ENCODE data around the gene HAPLN3. TPM values are rescaled to one million over a fixed set of nuclear protein-coding genes. Genes with fewer than 3 reads are reported as not detected.

HAPLN3 gene
- total and polyA plus RNA-seq, 4 experiments from 2014 or later: 40.7 to 126 (median 84.6) TPM

- intact Hi-C loops (cut with micrococcal nuclease): loop anchor here (2.0 kb wide), 1 partner anchor 17 kb away; the partner anchor contains the start of gene HAPLN3
- no peak for DNase-seq
- Histone ChIP-seq H3K4me1 (ENCODE audit: insufficient read depth, low read length) (peaks cover 13% of the 10 kb centered on the region), H3K27me3 (ENCODE audit: insufficient read depth, low read length) (no peaks in the 10 kb centered on the region), H3K27ac (ENCODE audit: low read depth, low read length) (no peak overlapping the region), H3K9me3 (ENCODE audit: control insufficient read depth in 1 of 2, low read length in 2 of 2) (no peaks in the 10 kb centered on the region), H3K4me3 (ENCODE audit: low read length in 2 of 2) (no peak overlapping the region), H3K36me3 (ENCODE audit: insufficient read depth, low read length) (peaks cover 8% of the 10 kb centered on the region)
- Mint-ChIP-seq H3K9me3 (no peaks in the 10 kb centered on the region), H3K4me3 (peak overlapping the region in 7 of 8 donors; percentile 76 to 98 (median 95)), H3K4me1 (peaks cover 14 to 45% (median 23%) of the 10 kb centered on the region in 4 donors), H3K27ac (peak overlapping the region in 5 of 7 donors; percentile 25 to 88 (median 68)), H3K27me3 (peaks cover 2 to 3% of the 10 kb centered on the region in 2 donors), H3K36me3 (peaks cover 4 to 7% of the 10 kb centered on the region in 2 donors)
- POLR2A ChIA-PET (ENCODE audit: partially characterized antibody): interaction anchor here (1.0 kb wide), 1 partner anchor 17 kb away, joined by 6 read pairs; the partner anchor contains the start of gene HAPLN3
- CTCF ChIA-PET (ENCODE audit: partially characterized antibody): interaction anchor here (1.0 to 1.2 kb wide), 2 partner anchors 12 to 17 kb away, joined by 3 to 4 read pairs; no protein-coding TSS in a partner anchor
These were observed 16.4 kb upstream of the HAPLN3 start for GRCh38 chr15:88911766-88912118.

GRCh38 chr15:88909956-88910831, 14.8 kb upstream of the HAPLN3 start:
- ChIA-PET CTCF (ENCODE audit: partially characterized antibody) (interaction anchor here (1.8 kb wide), 1 partner anchor 108 kb away, joined by 5 read pairs; no protein-coding TSS in a partner anchor), POLR2A (ENCODE audit: partially characterized antibody) (no interaction called here)
- peaks cover 4 to 7% of the 10 kb centered on the region in 2 donors for H3K36me3 Mint-ChIP-seq
- no peak for DNase-seq
- H3K4me1 ChIP-seq (ENCODE audit: insufficient read depth, low read length): peaks cover 20% of the 10 kb centered on the region
- H3K4me1 Mint-ChIP-seq: peaks cover 15 to 51% (median 28%) of the 10 kb centered on the region in 4 donors
- no peaks in the 10 kb centered on the region for H3K9me3 Mint-ChIP-seq
- peak overlapping the region in 7 of 8 donors; percentile 24 to 63 (median 30) for H3K4me3 Mint-ChIP-seq
- no peak overlapping the region for H3K27ac ChIP-seq (ENCODE audit: low read depth, low read length)
- intact Hi-C loops (cut with micrococcal nuclease): no loop called here
- no peaks in the 10 kb centered on the region for H3K9me3 ChIP-seq (ENCODE audit: control insufficient read depth in 1 of 2, low read length in 2 of 2)
- no peak overlapping the region for H3K4me3 ChIP-seq (ENCODE audit: low read length in 2 of 2)
- H3K27me3 ChIP-seq (ENCODE audit: insufficient read depth, low read length): no peaks in the 10 kb centered on the region
- no peaks in the 10 kb centered on the region for H3K27me3 Mint-ChIP-seq
- H3K27ac Mint-ChIP-seq: peak overlapping the region in 5 of 7 donors; percentile 18 to 76 (median 60)
- H3K36me3 ChIP-seq (ENCODE audit: insufficient read depth, low read length): peaks cover 8% of the 10 kb centered on the region

GRCh38 chr15:88908697-88909621, 13.6 kb upstream of the HAPLN3 start:
- Mint-ChIP-seq H3K27ac (peak overlapping the region in 4 of 7 donors; percentile 4 to 73 (median 46)), H3K27me3 (no peaks in the 10 kb centered on the region), H3K9me3 (no peaks in the 10 kb centered on the region), H3K4me1 (peaks cover 27 to 63% (median 40%) of the 10 kb centered on the region in 4 donors), H3K4me3 (no peak overlapping the region), H3K36me3 (peaks cover 7 to 8% of the 10 kb centered on the region in 2 donors)
- H3K27me3 ChIP-seq (ENCODE audit: insufficient read depth, low read length): no peaks in the 10 kb centered on the region
- CTCF ChIA-PET (ENCODE audit: partially characterized antibody): interaction anchor here (1.1 to 7.1 kb wide), 3 partner anchors 15 to 110 kb away, joined by 4 to 171 read pairs (median 6); partner anchors contain the start of gene HAPLN3
- intact Hi-C loops (cut with micrococcal nuclease): no loop called here
- no peak for DNase-seq
- no peak overlapping the region for H3K27ac ChIP-seq (ENCODE audit: low read depth, low read length)
- H3K9me3 ChIP-seq (ENCODE audit: control insufficient read depth in 1 of 2, low read length in 2 of 2): no peaks in the 10 kb centered on the region
- POLR2A ChIA-PET (ENCODE audit: partially characterized antibody): interaction anchor here (1.1 kb wide), 1 partner anchor 181 kb away, joined by 4 read pairs; no protein-coding TSS in a partner anchor
- H3K4me1 ChIP-seq (ENCODE audit: insufficient read depth, low read length): peaks cover 32% of the 10 kb centered on the region
- H3K4me3 ChIP-seq (ENCODE audit: low read length in 2 of 2): no peak overlapping the region
- peaks cover 8% of the 10 kb centered on the region for H3K36me3 ChIP-seq (ENCODE audit: insufficient read depth, low read length)

- no peaks in the 10 kb centered on the region for H3K27me3 ChIP-seq (ENCODE audit: insufficient read depth, low read length)
- peak overlapping the region in 6 of 7 donors; percentile 53 to 94 (median 86) for H3K27ac Mint-ChIP-seq
These were observed 12.8 kb upstream of the HAPLN3 start for GRCh38 chr15:88908123-88908522.

GRCh38 chr15:88907111-88907510, 11.8 kb upstream of the HAPLN3 start:
- ChIA-PET CTCF (ENCODE audit: partially characterized antibody) (interaction anchor here (5.9 to 7.1 kb wide), 2 partner anchors 13 to 113 kb away, joined by 106 to 171 read pairs; partner anchors contain the start of gene HAPLN3), POLR2A (ENCODE audit: partially characterized antibody) (no interaction called here)
- DNase-seq: no peak
- Mint-ChIP-seq H3K27ac (peak overlapping the region in 5 of 7 donors; percentile 50 to 79 (median 75)), H3K27me3 (no peaks in the 10 kb centered on the region), H3K36me3 (peaks cover 5 to 7% of the 10 kb centered on the region in 2 donors), H3K9me3 (no peaks in the 10 kb centered on the region), H3K4me1 (peaks cover 28 to 70% (median 45%) of the 10 kb centered on the region in 4 donors), H3K4me3 (no peak overlapping the region)
- Histone ChIP-seq H3K4me1 (ENCODE audit: insufficient read depth, low read length) (peaks cover 43% of the 10 kb centered on the region), H3K4me3 (ENCODE audit: low read length in 2 of 2) (no peak overlapping the region), H3K36me3 (ENCODE audit: insufficient read depth, low read length) (peaks cover 8% of the 10 kb centered on the region), H3K27me3 (ENCODE audit: insufficient read depth, low read length) (no peaks in the 10 kb centered on the region), H3K27ac (ENCODE audit: low read depth, low read length) (no peak overlapping the region), H3K9me3 (ENCODE audit: control insufficient read depth in 1 of 2, low read length in 2 of 2) (no peaks in the 10 kb centered on the region)
- intact Hi-C loops (cut with micrococcal nuclease): no loop called here

More at GRCh38 chr15:88908123-88908522, 12.8 kb upstream of the HAPLN3 start:
- Mint-ChIP-seq H3K36me3 (peaks cover 5 to 7% of the 10 kb centered on the region in 2 donors), H3K27me3 (no peaks in the 10 kb centered on the region), H3K4me3 (peak overlapping the region in 1 of 8 donors; percentile 63), H3K4me1 (peaks cover 27 to 64% (median 42%) of the 10 kb centered on the region in 4 donors), H3K9me3 (no peaks in the 10 kb centered on the region)
- ChIA-PET POLR2A (ENCODE audit: partially characterized antibody) (interaction anchor here (0.6 to 1.1 kb wide), 2 partner anchors 182 to 207 kb away, joined by 3 to 4 read pairs; no protein-coding TSS in a partner anchor), CTCF (ENCODE audit: partially characterized antibody) (interaction anchor here (1.0 to 7.1 kb wide), 4 partner anchors 14 to 270 kb away, joined by 4 to 171 read pairs (median 5); partner anchors contain the start of gene HAPLN3)
- Histone ChIP-seq H3K4me3 (ENCODE audit: low read length in 2 of 2) (no peak overlapping the region), H3K4me1 (ENCODE audit: insufficient read depth, low read length) (peaks cover 40% of the 10 kb centered on the region), H3K9me3 (ENCODE audit: control insufficient read depth in 1 of 2, low read length in 2 of 2) (no peaks in the 10 kb centered on the region), H3K36me3 (ENCODE audit: insufficient read depth, low read length) (peaks cover 8% of the 10 kb centered on the region), H3K27ac (ENCODE audit: low read depth, low read length) (no peak overlapping the region)
- intact Hi-C loops (cut with micrococcal nuclease): no loop called here
- DNase-seq: no peak

GRCh38 chr15:88906551-88906950, 11.2 kb upstream of the HAPLN3 start:
- peaks cover 8 to 10% of the 10 kb centered on the region in 2 donors for H3K36me3 Mint-ChIP-seq
- peaks cover 26 to 69% (median 45%) of the 10 kb centered on the region in 4 donors for H3K4me1 Mint-ChIP-seq
- CTCF ChIA-PET (ENCODE audit: partially characterized antibody): interaction anchor here (2.3 to 7.1 kb wide), 4 partner anchors 12 to 113 kb away, joined by 33 to 171 read pairs (median 82); partner anchors contain the start of gene HAPLN3

More at GRCh38 chr15:88906551-88906950, 11.2 kb upstream of the HAPLN3 start:
- no peak overlapping the region for H3K4me3 ChIP-seq (ENCODE audit: low read length in 2 of 2)
- no peaks in the 10 kb centered on the region for H3K9me3 Mint-ChIP-seq
- no peaks in the 10 kb centered on the region for H3K9me3 ChIP-seq (ENCODE audit: control insufficient read depth in 1 of 2, low read length in 2 of 2)
- intact Hi-C loops (cut with micrococcal nuclease): no loop called here
- POLR2A ChIA-PET (ENCODE audit: partially characterized antibody): no interaction called here
- peak overlapping the region in 5 of 7 donors; percentile 50 to 98 (median 94) for H3K27ac Mint-ChIP-seq
- H3K27ac ChIP-seq (ENCODE audit: low read depth, low read length): no peak overlapping the region
- H3K27me3 Mint-ChIP-seq: no peaks in the 10 kb centered on the region
- no peak for DNase-seq
- no peak overlapping the region for H3K4me3 Mint-ChIP-seq
- H3K27me3 ChIP-seq (ENCODE audit: insufficient read depth, low read length): no peaks in the 10 kb centered on the region
- H3K4me1 ChIP-seq (ENCODE audit: insufficient read depth, low read length): peaks cover 38% of the 10 kb centered on the region
- H3K36me3 ChIP-seq (ENCODE audit: insufficient read depth, low read length): peaks cover 8% of the 10 kb centered on the region
